ENCODE measurements around the gene KMT2E.

The KMT2E gene

GRCh38 chr7:105046414-105046813 lies 32.4 kb downstream of the KMT2E start:
- no peak overlapping the region for H3K27ac ChIP-seq (ENCODE audit: extremely low read depth, low read depth, low read length)
- ChIA-PET POLR2A (no interaction called here), CTCF (no interaction called here)
- peaks cover 43 to 53% of the 10 kb centered on the region in 2 experiments for H3K36me3 ChIP-seq (ENCODE audit: control insufficient read depth in 2 of 2, insufficient read depth in 1 of 2, low read length in 2 of 2)
- no peaks in the 10 kb centered on the region for H3K4me1 ChIP-seq (ENCODE audit: control insufficient read depth, insufficient read depth, low read length)
- no peaks in the 10 kb centered on the region for H3K9me3 ChIP-seq (ENCODE audit: control insufficient read depth, insufficient read depth, low read depth, low read length)
- TF ChIP-seq ZFP37 (tag by site-specific recombination; IDR thresholded peaks at IDR 0.05) (no peak), OVOL3 (tag by site-specific recombination; IDR thresholded peaks at IDR 0.05) (no peak), SALL2 (tag by site-specific recombination; IDR thresholded peaks at IDR 0.05; ENCODE audit: borderline replicate concordance) (no peak), ZNF571 (tag by site-specific recombination; IDR thresholded peaks at IDR 0.05) (no peak), ZNF837 (tag by site-specific recombination; IDR thresholded peaks at IDR 0.05) (no peak), ZNF658 (tag by site-specific recombination; IDR thresholded peaks at IDR 0.05) (no peak), SCRT1 (tag by site-specific recombination; IDR thresholded peaks at IDR 0.05; ENCODE audit: borderline replicate concordance) (no peak), ZNF391 (tag by site-specific recombination; IDR thresholded peaks at IDR 0.05; ENCODE audit: borderline replicate concordance, low read depth) (no peak), ZBTB8A (tag by site-specific recombination; IDR thresholded peaks at IDR 0.05) (no peak), ZNF335 (tag by site-specific recombination; conservative IDR thresholded peaks at IDR 0.05) (no peak), KLF16 (tag by site-specific recombination; IDR thresholded peaks at IDR 0.05) (no peak), ZNF133 (tag by site-specific recombination; IDR thresholded peaks at IDR 0.05) (no peak), ZNF701 (tag by site-specific recombination; IDR thresholded peaks at IDR 0.05) (no peak)
- TF ChIP-seq, protein P1, sequence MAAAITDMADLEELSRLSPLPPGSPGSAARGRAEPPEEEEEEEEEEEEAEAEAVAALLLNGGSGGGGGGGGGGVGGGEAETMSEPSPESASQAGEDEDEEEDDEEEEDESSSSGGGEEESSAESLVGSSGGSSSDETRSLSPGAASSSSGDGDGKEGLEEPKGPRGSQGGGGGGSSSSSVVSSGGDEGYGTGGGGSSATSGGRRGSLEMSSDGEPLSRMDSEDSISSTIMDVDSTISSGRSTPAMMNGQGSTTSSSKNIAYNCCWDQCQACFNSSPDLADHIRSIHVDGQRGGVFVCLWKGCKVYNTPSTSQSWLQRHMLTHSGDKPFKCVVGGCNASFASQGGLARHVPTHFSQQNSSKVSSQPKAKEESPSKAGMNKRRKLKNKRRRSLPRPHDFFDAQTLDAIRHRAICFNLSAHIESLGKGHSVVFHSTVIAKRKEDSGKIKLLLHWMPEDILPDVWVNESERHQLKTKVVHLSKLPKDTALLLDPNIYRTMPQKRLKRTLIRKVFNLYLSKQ (tag by site-specific recombination; IDR thresholded peaks at IDR 0.05; ENCODE audit: borderline replicate concordance) = no peak
- H3K4me3 ChIP-seq (ENCODE audit: low read depth, low read length) = no peak overlapping the region

GRCh38 chr7:105047932-105048331 lies 33.9 kb downstream of the KMT2E start:
- Histone ChIP-seq H3K4me1 (ENCODE audit: control insufficient read depth, insufficient read depth, low read length) (no peaks in the 10 kb centered on the region), H3K4me3 (ENCODE audit: low read depth, low read length) (no peak overlapping the region), H3K36me3 (ENCODE audit: control insufficient read depth in 2 of 2, insufficient read depth in 1 of 2, low read length in 2 of 2) (peaks cover 36 to 40% of the 10 kb centered on the region in 2 experiments), H3K27ac (ENCODE audit: extremely low read depth, low read depth, low read length) (no peak overlapping the region), H3K9me3 (ENCODE audit: control insufficient read depth, insufficient read depth, low read depth, low read length) (no peaks in the 10 kb centered on the region)
- CTCF ChIA-PET = no interaction called here
- TF ChIP-seq, protein P2, sequence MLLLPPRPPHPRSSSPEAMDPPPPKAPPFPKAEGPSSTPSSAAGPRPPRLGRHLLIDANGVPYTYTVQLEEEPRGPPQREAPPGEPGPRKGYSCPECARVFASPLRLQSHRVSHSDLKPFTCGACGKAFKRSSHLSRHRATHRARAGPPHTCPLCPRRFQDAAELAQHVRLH (tag by site-specific recombination; IDR thresholded peaks at IDR 0.05) = no peak
- TF ChIP-seq ZXDB (tag by site-specific recombination; IDR thresholded peaks at IDR 0.05) (no peak), ZNF223 (tag by site-specific recombination; IDR thresholded peaks at IDR 0.05) (no peak), FEZF1 (tag by site-specific recombination; IDR thresholded peaks at IDR 0.05) (no peak)
- TF ChIP-seq, protein P3, sequence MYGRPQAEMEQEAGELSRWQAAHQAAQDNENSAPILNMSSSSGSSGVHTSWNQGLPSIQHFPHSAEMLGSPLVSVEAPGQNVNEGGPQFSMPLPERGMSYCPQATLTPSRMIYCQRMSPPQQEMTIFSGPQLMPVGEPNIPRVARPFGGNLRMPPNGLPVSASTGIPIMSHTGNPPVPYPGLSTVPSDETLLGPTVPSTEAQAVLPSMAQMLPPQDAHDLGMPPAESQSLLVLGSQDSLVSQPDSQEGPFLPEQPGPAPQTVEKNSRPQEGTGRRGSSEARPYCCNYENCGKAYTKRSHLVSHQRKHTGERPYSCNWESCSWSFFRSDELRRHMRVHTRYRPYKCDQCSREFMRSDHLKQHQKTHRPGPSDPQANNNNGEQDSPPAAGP (tag by site-specific recombination; IDR thresholded peaks at IDR 0.05) = no peak
- TF ChIP-seq, protein P4, sequence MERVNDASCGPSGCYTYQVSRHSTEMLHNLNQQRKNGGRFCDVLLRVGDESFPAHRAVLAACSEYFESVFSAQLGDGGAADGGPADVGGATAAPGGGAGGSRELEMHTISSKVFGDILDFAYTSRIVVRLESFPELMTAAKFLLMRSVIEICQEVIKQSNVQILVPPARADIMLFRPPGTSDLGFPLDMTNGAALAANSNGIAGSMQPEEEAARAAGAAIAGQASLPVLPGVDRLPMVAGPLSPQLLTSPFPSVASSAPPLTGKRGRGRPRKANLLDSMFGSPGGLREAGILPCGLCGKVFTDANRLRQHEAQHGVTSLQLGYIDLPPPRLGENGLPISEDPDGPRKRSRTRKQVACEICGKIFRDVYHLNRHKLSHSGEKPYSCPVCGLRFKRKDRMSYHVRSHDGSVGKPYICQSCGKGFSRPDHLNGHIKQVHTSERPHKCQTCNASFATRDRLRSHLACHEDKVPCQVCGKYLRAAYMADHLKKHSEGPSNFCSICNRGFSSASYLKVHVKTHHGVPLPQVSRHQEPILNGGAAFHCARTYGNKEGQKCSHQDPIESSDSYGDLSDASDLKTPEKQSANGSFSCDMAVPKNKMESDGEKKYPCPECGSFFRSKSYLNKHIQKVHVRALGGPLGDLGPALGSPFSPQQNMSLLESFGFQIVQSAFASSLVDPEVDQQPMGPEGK (tag by site-specific recombination; IDR thresholded peaks at IDR 0.05) = no peak
- POLR2A ChIA-PET = no interaction called here

Measured in HEK293 (cell line).